Measurements from ENCODE around the gene GSK3B.
"Not testable (repeated sequence)": the region's sequence is repeated elsewhere in the genome, so short reads cannot be mapped to it uniquely, and the experiment has no call there.

GSK3B gene

GRCh38 chr3:119990888-119991287 lies 103.4 kb downstream of the GSK3B start:
- DNase-seq = no peak

- no peak for DNase-seq
Measured at GRCh38 chr3:119989981-119990655, 104.1 kb downstream of the GSK3B start.

GRCh38 chr3:119986812-119987211 lies 107.4 kb downstream of the GSK3B start:
- DNase-seq = not testable (repeated sequence)

GRCh38 chr3:119981386-119981785 lies 112.9 kb downstream of the GSK3B start:
- no peak for DNase-seq

- no peak for DNase-seq
Measured at GRCh38 chr3:119978554-119979208, 115.6 kb downstream of the GSK3B start.

GRCh38 chr3:119977353-119977752 lies 116.9 kb downstream of the GSK3B start:
- no peak for DNase-seq

- no peak for DNase-seq
Measured at GRCh38 chr3:119976214-119976613, 118.0 kb downstream of the GSK3B start.

GRCh38 chr3:119974656-119975055 lies 119.6 kb downstream of the GSK3B start:
- no peak for DNase-seq

GRCh38 chr3:119973018-119973646 lies 121.1 kb downstream of the GSK3B start:
- DNase-seq = no peak

GRCh38 chr3:119969759-119970158 lies 124.5 kb downstream of the GSK3B start:
- no peak for DNase-seq

GRCh38 chr3:119967353-119968006 lies 126.8 kb downstream of the GSK3B start:
- no peak for DNase-seq

- DNase-seq = no peak
Measured at GRCh38 chr3:119965692-119966091, 128.6 kb downstream of the GSK3B start.

- DNase-seq = no peak
Measured at GRCh38 chr3:119964294-119964693, 130.0 kb downstream of the GSK3B start.

- no peak for DNase-seq
Measured at GRCh38 chr3:119955972-119956371, 138.3 kb downstream of the GSK3B start.

- DNase-seq = no peak
Measured at GRCh38 chr3:119950666-119951325, 143.5 kb downstream of the GSK3B start.

GRCh38 chr3:119945291-119945690 lies 149.0 kb downstream of the GSK3B start:
- DNase-seq = no peak

- DNase-seq = no peak
Measured at GRCh38 chr3:119944091-119944490, 150.2 kb downstream of the GSK3B start.

GRCh38 chr3:119939077-119939476 lies 155.2 kb downstream of the GSK3B start:
- DNase-seq = no peak

- DNase-seq = no peak
Measured at GRCh38 chr3:119937229-119937628, 157.0 kb downstream of the GSK3B start.

GRCh38 chr3:119934249-119934648 lies 160.0 kb downstream of the GSK3B start:
- DNase-seq = no peak

- no peak for DNase-seq
Measured at GRCh38 chr3:119933207-119933606, 161.0 kb downstream of the GSK3B start.

GRCh38 chr3:119930286-119930685 lies 164.0 kb downstream of the GSK3B start:
- DNase-seq = no peak

- DNase-seq = no peak
Measured at GRCh38 chr3:119927190-119927589, 167.1 kb downstream of the GSK3B start.
